ENCODE measurements around the gene TSPAN3. TPM values are rescaled to one million over a fixed set of nuclear protein-coding genes. Genes with fewer than 3 reads are reported as not detected.
A peak's percentile ranks its signal among the peaks of the same experiment; 100 is the strongest.

Gene TSPAN3
- total and polyA plus RNA-seq, 2 donors (not counting 1 experiment from before 2014, with no cell fraction given) = 109 to 130 TPM

DNA sequence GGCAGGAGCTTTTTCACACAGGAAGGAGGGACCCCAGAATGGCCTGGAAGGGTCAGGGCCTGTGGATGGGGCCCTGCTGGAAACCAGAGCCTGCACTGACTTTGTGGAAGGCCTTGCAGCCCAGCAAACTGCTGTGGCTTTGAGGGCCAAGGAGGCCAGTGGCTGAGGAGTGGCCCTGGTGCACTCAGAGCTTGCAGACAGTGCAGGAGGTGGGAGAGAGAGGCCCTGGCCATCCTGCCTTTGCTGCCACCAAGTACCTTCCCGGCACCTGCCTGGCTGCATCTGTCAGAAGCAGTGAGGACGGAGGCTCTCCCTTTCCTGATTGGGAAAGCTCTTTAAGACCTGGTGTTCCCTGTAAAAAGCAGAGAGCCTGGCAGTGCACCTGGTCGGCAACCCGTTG, 69.6 kb downstream of the TSPAN3 start:
- Histone ChIP-seq H3K9me3 (ENCODE audit: control extremely low read depth in 1 of 3, control insufficient read depth in 2 of 3, insufficient read depth in 1 of 3, low read length in 2 of 3) (peaks cover 0 to 4% (median 0%) of the 10 kb centered on the region in 3 donors), H3K27me3 (replicated peaks in 1 of 4; ENCODE audit: control extremely low read depth in 1 of 4, control insufficient read depth in 3 of 4, insufficient read depth in 4 of 4, low read length in 3 of 4) (no peaks in the 10 kb centered on the region), H3K79me2 (ENCODE audit: control insufficient read depth, insufficient read depth, low read length) (peaks cover 91% of the 10 kb centered on the region), H3K36me3 (replicated peaks in 1 of 2; ENCODE audit: control extremely low read depth in 1 of 2, control insufficient read depth in 1 of 2, extremely low read depth in 1 of 2, insufficient read depth in 2 of 2, low read length in 1 of 2) (peaks cover 7 to 36% of the 10 kb centered on the region in 2 experiments), H3K9ac (ENCODE audit: low read length) (no peak overlapping the region), H3K4me1 (ENCODE audit: control insufficient read depth in 2 of 2, insufficient read depth in 2 of 2, low read length in 2 of 2) (peaks cover 52 to 68% of the 10 kb centered on the region in 2 donors), H4K20me1 (ENCODE audit: control insufficient read depth, insufficient read depth, low read length, poor library complexity, severe bottlenecking) (peaks cover 76% of the 10 kb centered on the region), H3K4me3 (ENCODE audit: control extremely low read depth in 1 of 5, extremely low read depth in 1 of 5, insufficient read depth in 1 of 5, low read depth in 2 of 5, low read length in 4 of 5) (no peak overlapping the region), H2AFZ (ENCODE audit: insufficient read depth, low read depth, low read length, poor library complexity, severe bottlenecking) (no peak overlapping the region), H3K4me2 (replicated peaks; ENCODE audit: low read depth, low read length, poor library complexity, severe bottlenecking) (peak overlapping the region; percentile 63), H3K27ac (ENCODE audit: low read length in 2 of 2) (no peak overlapping the region)
- Mint-ChIP-seq H3K9me3 (ENCODE audit: insufficient read depth) (peaks cover 3% of the 10 kb centered on the region), H3K4me1 (peaks cover 60% of the 10 kb centered on the region), H3K27ac (no peak overlapping the region), H3K27me3 (no peaks in the 10 kb centered on the region), H3K4me3 (no peak overlapping the region)
- ChIA-PET POLR2A (no interaction called here), CTCF (no interaction called here)
- DNase-seq (no peak), ATAC-seq (ENCODE audit: low read depth) (no peak)
- TF ChIP-seq, protein P1, sequence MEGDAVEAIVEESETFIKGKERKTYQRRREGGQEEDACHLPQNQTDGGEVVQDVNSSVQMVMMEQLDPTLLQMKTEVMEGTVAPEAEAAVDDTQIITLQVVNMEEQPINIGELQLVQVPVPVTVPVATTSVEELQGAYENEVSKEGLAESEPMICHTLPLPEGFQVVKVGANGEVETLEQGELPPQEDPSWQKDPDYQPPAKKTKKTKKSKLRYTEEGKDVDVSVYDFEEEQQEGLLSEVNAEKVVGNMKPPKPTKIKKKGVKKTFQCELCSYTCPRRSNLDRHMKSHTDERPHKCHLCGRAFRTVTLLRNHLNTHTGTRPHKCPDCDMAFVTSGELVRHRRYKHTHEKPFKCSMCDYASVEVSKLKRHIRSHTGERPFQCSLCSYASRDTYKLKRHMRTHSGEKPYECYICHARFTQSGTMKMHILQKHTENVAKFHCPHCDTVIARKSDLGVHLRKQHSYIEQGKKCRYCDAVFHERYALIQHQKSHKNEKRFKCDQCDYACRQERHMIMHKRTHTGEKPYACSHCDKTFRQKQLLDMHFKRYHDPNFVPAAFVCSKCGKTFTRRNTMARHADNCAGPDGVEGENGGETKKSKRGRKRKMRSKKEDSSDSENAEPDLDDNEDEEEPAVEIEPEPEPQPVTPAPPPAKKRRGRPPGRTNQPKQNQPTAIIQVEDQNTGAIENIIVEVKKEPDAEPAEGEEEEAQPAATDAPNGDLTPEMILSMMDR (IDR thresholded peaks at IDR 0.05) = no peak
- no peak for TF ChIP-seq EZH2 (IDR thresholded peaks at IDR 0.05; ENCODE audit: borderline replicate concordance, insufficient read depth, low read depth, low read length, poor library complexity, severe bottlenecking)
- intact Hi-C loops (cut with micrococcal nuclease) = no loop called here
- WGBS (ENCODE audit: insufficient coverage) = 97% methylated on average over 4 of the region's 4 CpGs

DNA sequence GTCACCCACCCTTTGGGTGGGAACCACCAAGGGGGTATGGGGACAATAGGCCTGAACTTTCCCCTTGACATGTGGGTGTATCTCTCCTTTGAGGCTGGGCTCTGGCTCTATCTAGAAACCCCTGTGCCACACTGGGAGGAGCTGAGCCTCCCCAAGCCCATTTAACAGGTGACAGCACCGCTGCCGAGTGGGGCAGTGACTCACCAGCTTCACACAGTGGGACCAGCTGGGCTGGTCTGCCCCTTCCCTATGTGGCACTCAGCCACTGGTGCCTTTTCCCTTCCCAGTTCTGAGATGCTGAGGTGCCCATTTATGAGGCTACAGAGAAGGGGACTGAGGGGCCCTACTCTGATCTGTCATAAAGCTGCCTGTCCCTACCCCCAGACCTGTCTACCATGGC, 70.9 kb downstream of the TSPAN3 start:
- no peak overlapping the region for H3K4me3 Mint-ChIP-seq
- ChIA-PET CTCF (no interaction called here), POLR2A (no interaction called here)
- no peaks in the 10 kb centered on the region for H3K27me3 ChIP-seq (replicated peaks in 1 of 4; ENCODE audit: control extremely low read depth in 1 of 4, control insufficient read depth in 3 of 4, insufficient read depth in 4 of 4, low read length in 3 of 4)
- no peak overlapping the region for H3K4me3 ChIP-seq (ENCODE audit: control extremely low read depth in 1 of 5, extremely low read depth in 1 of 5, insufficient read depth in 1 of 5, low read depth in 2 of 5, low read length in 4 of 5)
- intact Hi-C loops (cut with micrococcal nuclease) = loop anchor here (5.0 to 10.0 kb wide), 2 partner anchors 72 to 95 kb away; partner anchors contain the start of genes SCAPER and TSPAN3
- no peak overlapping the region for H3K27ac ChIP-seq (ENCODE audit: low read length in 2 of 2)
- H3K9ac ChIP-seq (ENCODE audit: low read length) = no peak overlapping the region
- H3K79me2 ChIP-seq (ENCODE audit: control insufficient read depth, insufficient read depth, low read length) = peaks cover 96% of the 10 kb centered on the region
- ATAC-seq (ENCODE audit: low read depth) = no peak
- no peaks in the 10 kb centered on the region for H3K27me3 Mint-ChIP-seq
- H3K4me1 ChIP-seq (ENCODE audit: control insufficient read depth in 2 of 2, insufficient read depth in 2 of 2, low read length in 2 of 2) = peaks cover 63 to 81% of the 10 kb centered on the region in 2 donors
- 90% methylated on average over 2 of the region's 2 CpGs for WGBS (ENCODE audit: insufficient coverage)
- no peak for DNase-seq
- H3K27ac Mint-ChIP-seq = no peak overlapping the region
- H3K36me3 ChIP-seq (replicated peaks in 1 of 2; ENCODE audit: control extremely low read depth in 1 of 2, control insufficient read depth in 1 of 2, extremely low read depth in 1 of 2, insufficient read depth in 2 of 2, low read length in 1 of 2) = peaks cover 7 to 32% of the 10 kb centered on the region in 2 experiments
- H4K20me1 ChIP-seq (ENCODE audit: control insufficient read depth, insufficient read depth, low read length, poor library complexity, severe bottlenecking) = peaks cover 73% of the 10 kb centered on the region
- no peak overlapping the region for H3K4me2 ChIP-seq (replicated peaks; ENCODE audit: low read depth, low read length, poor library complexity, severe bottlenecking)
- H3K9me3 ChIP-seq (ENCODE audit: control extremely low read depth in 1 of 3, control insufficient read depth in 2 of 3, insufficient read depth in 1 of 3, low read length in 2 of 3) = peaks cover 0 to 4% (median 0%) of the 10 kb centered on the region in 3 donors
- peaks cover 3% of the 10 kb centered on the region for H3K9me3 Mint-ChIP-seq (ENCODE audit: insufficient read depth)
- H3K4me1 Mint-ChIP-seq = peaks cover 66% of the 10 kb centered on the region
- no peak overlapping the region for H2AFZ ChIP-seq (ENCODE audit: insufficient read depth, low read depth, low read length, poor library complexity, severe bottlenecking)
- TF ChIP-seq, protein P1 (IDR thresholded peaks at IDR 0.05) = no peak
- TF ChIP-seq EZH2 (IDR thresholded peaks at IDR 0.05; ENCODE audit: borderline replicate concordance, insufficient read depth, low read depth, low read length, poor library complexity, severe bottlenecking) = no peak

Data from B cell (primary cell).